ENCODE data around the gene ARRDC4.

- TF ChIP-seq, protein P1, sequence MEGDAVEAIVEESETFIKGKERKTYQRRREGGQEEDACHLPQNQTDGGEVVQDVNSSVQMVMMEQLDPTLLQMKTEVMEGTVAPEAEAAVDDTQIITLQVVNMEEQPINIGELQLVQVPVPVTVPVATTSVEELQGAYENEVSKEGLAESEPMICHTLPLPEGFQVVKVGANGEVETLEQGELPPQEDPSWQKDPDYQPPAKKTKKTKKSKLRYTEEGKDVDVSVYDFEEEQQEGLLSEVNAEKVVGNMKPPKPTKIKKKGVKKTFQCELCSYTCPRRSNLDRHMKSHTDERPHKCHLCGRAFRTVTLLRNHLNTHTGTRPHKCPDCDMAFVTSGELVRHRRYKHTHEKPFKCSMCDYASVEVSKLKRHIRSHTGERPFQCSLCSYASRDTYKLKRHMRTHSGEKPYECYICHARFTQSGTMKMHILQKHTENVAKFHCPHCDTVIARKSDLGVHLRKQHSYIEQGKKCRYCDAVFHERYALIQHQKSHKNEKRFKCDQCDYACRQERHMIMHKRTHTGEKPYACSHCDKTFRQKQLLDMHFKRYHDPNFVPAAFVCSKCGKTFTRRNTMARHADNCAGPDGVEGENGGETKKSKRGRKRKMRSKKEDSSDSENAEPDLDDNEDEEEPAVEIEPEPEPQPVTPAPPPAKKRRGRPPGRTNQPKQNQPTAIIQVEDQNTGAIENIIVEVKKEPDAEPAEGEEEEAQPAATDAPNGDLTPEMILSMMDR (IDR thresholded peaks at IDR 0.05): no peak
- no peak for TF ChIP-seq POLR2A (IDR thresholded peaks at IDR 0.05)
Measured at GRCh38 chr15:98012354-98012753, 51.9 kb downstream of the ARRDC4 start.
